GM11168 (cell line): ENCODE data around the gene FREY1.

Experiments used
- in situ Hi-C: fragments of 300-500 bp; cut with MboI; formaldehyde crosslinking; loops from one replicate; pipeline ENCODE4 v1.12.0; 2022; ENCODE audit warnings: low sequenced_read_pairs; ENCODE audit not compliant: unreplicated experiment

The FREY1 gene

GRCh38 chr11:45929486-45930030 is 22.5 kb upstream of the FREY1 start:
- in situ Hi-C loops: no loop called here

DNA sequence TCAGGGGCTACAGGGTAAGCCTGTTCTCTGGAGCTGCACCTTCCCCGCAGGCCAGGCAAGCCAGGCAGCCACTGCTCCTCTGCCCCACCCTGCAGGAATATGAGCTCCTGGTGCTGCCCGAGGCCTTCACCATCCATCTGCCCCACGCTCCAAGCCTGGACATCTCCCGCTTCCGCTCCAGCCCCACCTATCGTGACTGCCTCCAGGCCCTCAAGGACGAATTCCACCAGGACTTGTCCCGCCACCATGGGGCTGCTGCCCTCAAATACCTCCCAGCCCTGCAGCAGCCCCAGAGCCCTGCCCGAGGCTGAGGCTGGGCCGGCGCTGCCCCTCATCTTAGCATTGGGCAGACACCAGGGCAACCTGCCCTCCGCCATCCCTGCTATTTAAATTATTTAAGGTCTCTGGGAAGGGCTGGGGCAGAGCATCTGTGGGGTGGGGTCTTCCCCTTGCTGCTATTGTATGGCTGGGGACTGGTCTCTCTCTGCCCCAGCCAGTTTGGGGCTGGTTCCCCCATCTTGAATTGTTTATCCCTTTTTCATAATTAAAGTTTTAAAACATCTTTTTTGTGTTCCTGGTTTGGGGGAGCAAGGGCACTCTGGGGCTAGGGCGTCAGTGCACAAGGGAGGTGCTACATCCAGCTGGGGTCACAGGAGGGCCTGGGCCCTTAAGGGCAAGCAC is 21.6 kb upstream of the FREY1 start:
- in situ Hi-C loops: no loop called here

- in situ Hi-C loops: no loop called here
Observed at GRCh38 chr11:45927684-45928413, 20.8 kb upstream of the FREY1 start.

DNA sequence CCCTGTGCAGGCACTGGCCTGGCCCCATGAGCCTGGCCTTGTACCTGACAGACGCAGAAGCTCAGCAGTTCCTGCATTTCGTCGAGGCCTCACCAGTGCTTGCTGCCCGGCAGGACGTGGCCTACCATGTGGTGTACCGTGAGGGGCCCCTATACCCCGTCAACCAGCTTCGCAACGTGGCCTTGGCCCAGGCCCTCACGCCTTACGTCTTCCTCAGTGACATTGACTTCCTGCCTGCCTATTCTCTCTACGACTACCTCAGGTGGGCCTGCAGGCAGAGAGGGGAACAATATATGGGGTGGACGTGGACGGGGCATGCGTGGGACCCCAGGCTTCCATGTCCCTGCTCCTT is 20.2 kb upstream of the FREY1 start:
- in situ Hi-C loops: no loop called here

- in situ Hi-C loops: no loop called here
Observed at GRCh38 chr11:45926536-45927331, 19.7 kb upstream of the FREY1 start.

DNA sequence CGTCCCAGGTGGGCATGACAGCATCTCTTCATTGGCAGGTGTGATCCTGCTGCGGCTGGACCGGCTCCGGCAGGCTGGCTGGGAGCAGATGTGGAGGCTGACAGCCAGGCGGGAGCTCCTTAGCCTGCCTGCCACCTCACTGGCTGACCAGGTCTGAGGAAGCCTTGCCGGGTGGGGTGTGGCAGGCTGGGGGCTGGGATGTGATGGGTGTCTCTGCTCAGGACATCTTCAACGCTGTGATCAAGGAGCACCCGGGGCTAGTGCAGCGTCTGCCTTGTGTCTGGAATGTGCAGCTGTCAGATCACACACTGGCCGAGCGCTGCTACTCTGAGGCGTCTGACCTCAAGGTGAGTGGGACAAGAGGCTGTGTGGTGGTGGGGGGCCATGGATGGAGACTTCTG is 18.9 kb upstream of the FREY1 start:
- in situ Hi-C loops: no loop called here

DNA sequence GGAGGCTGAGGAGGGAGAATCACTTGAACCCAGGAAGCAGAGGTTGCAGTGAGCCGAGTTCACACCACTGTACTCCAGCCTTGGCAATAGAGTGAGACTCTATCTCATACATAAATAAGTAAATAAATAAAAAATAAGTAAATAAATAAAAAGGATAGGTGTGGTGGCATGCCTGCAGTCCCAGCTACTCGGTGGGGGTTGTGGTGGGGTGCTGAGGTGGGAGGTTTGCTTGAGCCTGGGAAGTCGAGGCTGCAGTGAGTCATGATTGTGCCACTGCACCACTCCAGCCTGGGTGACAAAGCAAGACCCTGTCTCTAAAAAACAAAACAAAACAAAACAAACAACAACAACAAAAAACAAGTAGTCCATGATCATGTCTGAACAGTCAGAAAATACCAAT is 18.5 kb upstream of the FREY1 start:
- in situ Hi-C loops: no loop called here

DNA sequence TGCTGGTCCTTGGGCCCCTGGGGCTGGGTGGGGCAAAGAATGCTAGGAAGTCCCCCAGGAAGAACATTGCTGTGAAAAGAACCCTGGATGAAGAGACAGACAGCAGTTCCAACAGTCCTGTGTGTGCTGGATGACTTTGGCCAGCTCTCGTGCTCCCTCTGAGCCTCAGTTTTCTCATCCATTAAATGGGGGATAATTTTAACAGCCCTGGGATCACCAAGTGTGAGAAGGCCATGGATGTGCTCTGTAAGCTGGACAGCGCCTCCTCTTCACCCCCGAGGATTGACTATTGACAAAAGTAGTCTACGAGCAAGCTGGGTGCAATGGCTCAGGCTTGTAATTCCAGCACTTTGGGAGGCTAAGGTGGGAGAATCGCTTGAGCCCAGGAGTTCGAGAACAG is 17.9 kb upstream of the FREY1 start:
- in situ Hi-C loops: no loop called here

- in situ Hi-C loops: no loop called here
Observed at GRCh38 chr11:45924036-45924915, 17.2 kb upstream of the FREY1 start.

DNA sequence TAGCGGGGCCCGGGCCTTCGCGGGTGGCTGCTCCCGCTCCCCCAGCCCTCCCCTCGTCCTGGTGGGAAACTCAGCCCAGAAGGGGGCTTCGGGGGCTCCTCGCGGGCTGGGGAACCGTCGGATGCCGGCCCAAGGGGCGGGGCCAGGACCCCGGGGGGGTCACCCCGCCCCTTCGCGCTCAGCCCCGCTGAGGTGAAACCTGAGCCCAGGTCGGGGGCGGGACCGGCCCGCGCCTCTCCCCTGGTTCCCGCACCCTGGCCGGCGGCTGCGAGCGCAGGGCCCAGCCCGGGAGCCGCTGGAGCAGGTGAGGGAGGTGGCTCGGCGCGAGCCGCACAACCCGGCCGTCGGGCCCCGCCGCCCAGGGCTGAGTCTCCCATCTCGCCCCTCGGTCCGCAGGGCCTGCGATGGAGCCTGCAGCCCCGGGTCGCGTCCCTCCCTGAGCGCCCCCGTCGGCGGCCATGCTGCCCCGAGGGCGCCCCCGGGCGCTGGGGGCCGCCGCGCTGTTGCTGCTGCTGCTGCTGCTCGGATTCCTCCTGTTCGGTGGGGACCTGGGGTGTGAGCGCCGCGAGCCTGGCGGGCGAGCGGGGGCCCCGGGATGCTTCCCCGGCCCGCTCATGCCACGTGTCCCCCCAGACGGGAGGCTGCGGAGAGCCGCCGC is 15.5 kb upstream of the FREY1 start, which contains the start of gene LARGE2:
Gene LARGE2 (plus strand): TSS at position 232 of the 658 bp plus-strand sequence. CDS start 227 bp downstream, at position 459.
- in situ Hi-C loops: no loop called here

- in situ Hi-C loops: no loop called here
Observed at GRCh38 chr11:45921561-45922424, 14.7 kb upstream of the FREY1 start.

DNA sequence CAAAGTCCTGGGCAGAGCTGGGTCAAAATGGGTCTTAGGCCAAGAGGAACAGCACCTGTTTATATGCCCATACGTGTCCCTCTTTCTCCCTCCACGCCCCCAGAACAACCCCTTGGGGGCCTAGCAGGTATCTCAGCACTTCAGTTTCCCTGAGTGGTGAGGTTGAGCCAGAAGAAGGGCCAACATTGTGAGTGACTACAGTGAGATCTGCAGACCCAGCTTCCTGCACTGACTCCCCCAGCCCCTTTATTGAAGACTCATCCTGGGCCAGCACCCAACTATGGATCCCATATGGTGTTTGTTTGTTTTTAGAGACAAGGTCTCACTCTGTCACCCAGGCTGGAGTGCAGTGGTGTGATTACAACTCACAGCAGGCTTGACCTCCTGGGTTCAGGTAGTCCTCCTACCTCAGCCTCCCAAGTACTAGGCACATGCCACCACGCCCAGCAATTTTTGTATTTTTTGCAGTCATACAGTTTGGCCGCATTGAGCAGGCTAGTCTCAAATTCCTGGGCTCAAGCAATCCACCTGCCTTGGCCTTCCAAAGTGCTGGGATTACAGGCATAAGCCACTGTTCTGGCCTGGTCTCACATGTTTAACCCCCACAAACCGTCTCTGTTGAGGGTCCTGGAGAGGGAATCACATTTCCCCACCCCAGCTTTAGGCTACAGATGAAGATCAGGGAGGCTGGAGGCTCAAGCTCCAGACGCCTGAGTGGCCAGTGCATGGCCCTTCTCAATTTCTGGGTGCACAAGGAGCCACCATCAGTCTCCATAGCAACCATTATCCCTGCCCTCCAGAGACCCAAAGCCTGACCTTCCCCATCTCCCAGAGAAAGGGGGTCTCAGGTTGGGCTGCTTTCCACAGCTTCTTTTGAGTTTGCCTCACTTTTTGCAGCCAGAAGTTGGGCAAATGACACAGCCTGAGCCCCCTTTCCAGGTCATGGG is 13.7 kb upstream of the FREY1 start:
- in situ Hi-C loops: no loop called here

DNA sequence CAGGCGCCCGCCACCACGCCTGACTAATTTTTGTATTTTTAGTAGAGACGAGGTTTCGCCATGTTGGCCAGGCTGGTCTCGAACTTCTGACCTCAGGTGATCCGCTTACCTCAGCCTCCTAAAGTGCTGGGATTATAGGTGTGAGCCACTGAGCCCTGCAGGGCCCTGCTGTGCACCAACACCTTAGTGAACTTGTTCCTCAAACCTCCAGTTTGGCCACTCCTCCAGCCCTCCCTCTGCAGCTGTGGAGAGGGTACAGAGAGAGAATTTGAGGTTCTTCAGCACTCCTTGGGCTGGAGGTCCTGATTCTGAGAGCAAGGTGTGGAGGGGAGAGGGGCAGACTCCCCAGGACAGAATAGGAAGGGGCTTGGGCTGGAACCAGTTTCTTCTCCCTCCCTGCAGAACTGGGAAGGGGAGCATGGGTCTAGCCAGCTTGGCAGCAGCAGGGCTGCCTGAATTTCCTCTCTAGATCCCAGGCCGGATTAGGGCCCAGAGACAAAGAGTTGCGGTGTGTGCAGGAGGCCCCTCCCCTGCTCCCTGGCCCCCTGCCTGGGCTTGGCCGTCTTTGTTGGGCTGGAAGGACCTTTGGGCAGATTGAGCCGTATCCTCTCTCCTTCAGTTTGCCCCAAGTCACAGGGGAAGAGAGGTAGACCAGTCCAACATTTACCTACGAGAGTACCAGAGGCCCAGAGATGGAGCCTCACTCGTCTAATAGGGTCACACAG is 12.9 kb upstream of the FREY1 start:
- in situ Hi-C loops: no loop called here

DNA sequence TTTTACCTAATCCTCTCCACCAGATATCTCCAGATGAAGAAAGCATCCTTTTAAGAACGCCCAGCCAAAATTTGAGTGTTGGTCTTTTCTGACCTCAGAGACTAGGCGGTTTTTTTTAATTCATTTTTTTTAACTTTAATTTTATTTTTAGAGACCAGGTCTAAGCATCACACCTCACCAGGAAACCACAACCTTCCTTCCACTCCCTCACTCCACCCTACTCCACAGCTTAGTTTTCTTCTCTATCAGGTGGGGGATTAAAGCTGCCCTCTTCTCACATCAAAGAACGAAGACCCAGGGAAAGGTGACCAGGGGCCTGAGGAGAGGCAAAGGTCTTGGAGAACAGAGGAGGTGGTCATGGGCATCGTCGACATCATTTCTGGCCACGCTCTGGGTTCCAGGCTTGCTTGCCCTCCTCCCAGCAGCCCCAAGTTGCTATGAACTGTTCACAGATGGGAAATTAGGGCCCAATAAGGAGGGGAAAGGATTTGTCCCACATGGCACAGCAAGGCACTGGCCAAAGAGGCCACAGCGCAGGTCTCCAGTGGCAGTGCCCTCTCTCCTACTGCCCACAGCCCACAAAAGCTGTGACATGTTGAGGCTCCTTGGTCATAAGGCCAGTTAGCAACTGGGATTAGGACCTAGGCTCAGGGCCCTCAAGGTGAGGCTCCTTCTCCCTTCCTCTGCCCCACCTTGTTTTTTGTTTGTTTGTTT is 12.0 kb upstream of the FREY1 start:
- in situ Hi-C loops: no loop called here

- in situ Hi-C loops: no loop called here
Observed at GRCh38 chr11:45918331-45918941, 11.4 kb upstream of the FREY1 start.
